Measurements from ENCODE around the gene QARS1.

Gene QARS1

GRCh38 chr3:49124203-49124602 is 19.6 kb upstream of the QARS1 start:
- Mint-ChIP-seq H3K36me3 (no peaks in the 10 kb centered on the region), H3K27me3 (no peaks in the 10 kb centered on the region), H3K27ac (no peak overlapping the region), H3K4me3 (no peak overlapping the region), H3K4me1 (ENCODE audit: low read depth) (peaks cover 8% of the 10 kb centered on the region), H3K9me3 (ENCODE audit: low read depth) (no peaks in the 10 kb centered on the region)

GRCh38 chr3:49123687-49124086 is 19.1 kb upstream of the QARS1 start:
- H3K27me3 Mint-ChIP-seq = no peaks in the 10 kb centered on the region
- H3K27ac Mint-ChIP-seq = no peak overlapping the region
- H3K9me3 Mint-ChIP-seq (ENCODE audit: low read depth) = no peaks in the 10 kb centered on the region
- no peak overlapping the region for H3K4me3 Mint-ChIP-seq
- peaks cover 11% of the 10 kb centered on the region for H3K4me1 Mint-ChIP-seq (ENCODE audit: low read depth)
- H3K36me3 Mint-ChIP-seq = no peaks in the 10 kb centered on the region

DNA sequence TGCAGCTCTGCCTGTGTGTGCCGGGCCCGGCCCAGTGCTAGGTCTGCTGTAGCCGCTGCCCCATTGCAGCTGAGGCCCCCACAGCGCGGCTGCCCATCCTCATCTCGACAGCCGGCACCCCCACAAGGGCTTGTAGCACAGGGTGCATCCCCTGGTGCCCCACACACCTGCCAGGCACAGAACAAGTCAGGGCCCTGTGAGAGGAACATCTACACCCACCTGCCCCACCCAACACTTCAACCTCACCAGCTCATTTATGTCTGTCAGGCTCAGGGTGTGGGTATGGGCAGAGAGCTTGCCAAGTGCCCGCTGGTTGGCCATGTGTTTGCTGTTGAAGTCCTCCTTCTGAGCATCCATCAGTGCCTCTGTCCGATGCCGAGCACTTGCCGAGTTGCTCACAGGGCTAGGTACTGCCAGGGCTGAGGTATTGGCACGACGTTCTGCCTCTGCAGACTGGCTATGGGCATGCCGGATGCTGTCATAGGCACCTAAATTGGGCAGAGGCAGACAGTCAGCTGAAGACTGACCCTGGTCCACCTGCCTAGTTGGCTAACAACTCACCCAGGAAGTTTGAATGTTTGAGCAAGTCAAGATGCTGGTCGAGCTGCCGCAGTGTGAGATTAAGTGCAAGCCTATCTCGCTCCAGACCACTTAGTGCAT is 18.5 kb upstream of the QARS1 start:
- Mint-ChIP-seq H3K9me3 (ENCODE audit: low read depth) (no peaks in the 10 kb centered on the region), H3K4me3 (no peak overlapping the region), H3K36me3 (no peaks in the 10 kb centered on the region), H3K27ac (no peak overlapping the region), H3K27me3 (no peaks in the 10 kb centered on the region), H3K4me1 (ENCODE audit: low read depth) (peaks cover 12% of the 10 kb centered on the region)

GRCh38 chr3:49122451-49122850 is 17.9 kb upstream of the QARS1 start:
- Mint-ChIP-seq H3K27ac (peak overlapping the region; percentile 87), H3K9me3 (ENCODE audit: low read depth) (no peaks in the 10 kb centered on the region), H3K4me3 (peak overlapping the region; percentile 59), H3K36me3 (no peaks in the 10 kb centered on the region), H3K27me3 (no peaks in the 10 kb centered on the region), H3K4me1 (ENCODE audit: low read depth) (peaks cover 17% of the 10 kb centered on the region)

GRCh38 chr3:49122022-49122421 is 17.5 kb upstream of the QARS1 start:
- no peaks in the 10 kb centered on the region for H3K9me3 Mint-ChIP-seq (ENCODE audit: low read depth)
- H3K27ac Mint-ChIP-seq = peak overlapping the region; percentile 87
- H3K4me1 Mint-ChIP-seq (ENCODE audit: low read depth) = peaks cover 19% of the 10 kb centered on the region
- no peaks in the 10 kb centered on the region for H3K27me3 Mint-ChIP-seq
- no peaks in the 10 kb centered on the region for H3K36me3 Mint-ChIP-seq
- peak overlapping the region; percentile 59 for H3K4me3 Mint-ChIP-seq

DNA sequence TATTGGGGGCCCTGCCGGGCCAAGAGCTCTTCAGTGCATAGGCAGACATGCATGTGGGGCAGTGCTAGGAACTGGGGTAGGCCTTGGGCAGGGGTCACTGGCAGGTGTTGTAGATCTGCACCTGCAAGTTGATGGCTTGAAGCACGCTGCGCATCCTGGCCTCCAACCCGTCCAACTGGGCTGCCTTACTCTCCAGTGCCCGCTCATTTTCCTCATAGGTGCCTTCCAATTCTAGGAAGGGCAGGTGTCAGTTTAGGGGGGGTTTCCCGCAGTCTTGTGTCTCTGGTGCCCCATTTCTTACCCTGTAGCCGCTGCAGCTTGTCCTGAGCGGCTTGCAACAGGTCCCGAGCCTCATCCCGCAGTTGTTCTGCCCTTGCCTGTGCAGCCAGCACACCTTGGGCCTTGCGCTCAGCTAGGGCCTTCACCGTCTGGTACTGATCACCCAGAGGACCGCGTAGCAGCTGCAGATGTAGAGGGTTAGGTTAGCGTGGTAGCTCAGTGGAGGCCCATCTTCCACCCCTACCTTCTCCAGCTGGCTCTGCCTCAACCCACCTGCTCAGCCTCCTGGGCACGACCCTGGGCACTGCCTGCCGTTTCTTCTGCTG is 16.7 kb upstream of the QARS1 start:
- H3K36me3 Mint-ChIP-seq = peaks cover 3% of the 10 kb centered on the region
- H3K27me3 Mint-ChIP-seq = no peaks in the 10 kb centered on the region
- peak overlapping the region; percentile 87 for H3K27ac Mint-ChIP-seq
- H3K4me3 Mint-ChIP-seq = peak overlapping the region; percentile 90
- no peaks in the 10 kb centered on the region for H3K9me3 Mint-ChIP-seq (ENCODE audit: low read depth)
- H3K4me1 Mint-ChIP-seq (ENCODE audit: low read depth) = peaks cover 19% of the 10 kb centered on the region

DNA sequence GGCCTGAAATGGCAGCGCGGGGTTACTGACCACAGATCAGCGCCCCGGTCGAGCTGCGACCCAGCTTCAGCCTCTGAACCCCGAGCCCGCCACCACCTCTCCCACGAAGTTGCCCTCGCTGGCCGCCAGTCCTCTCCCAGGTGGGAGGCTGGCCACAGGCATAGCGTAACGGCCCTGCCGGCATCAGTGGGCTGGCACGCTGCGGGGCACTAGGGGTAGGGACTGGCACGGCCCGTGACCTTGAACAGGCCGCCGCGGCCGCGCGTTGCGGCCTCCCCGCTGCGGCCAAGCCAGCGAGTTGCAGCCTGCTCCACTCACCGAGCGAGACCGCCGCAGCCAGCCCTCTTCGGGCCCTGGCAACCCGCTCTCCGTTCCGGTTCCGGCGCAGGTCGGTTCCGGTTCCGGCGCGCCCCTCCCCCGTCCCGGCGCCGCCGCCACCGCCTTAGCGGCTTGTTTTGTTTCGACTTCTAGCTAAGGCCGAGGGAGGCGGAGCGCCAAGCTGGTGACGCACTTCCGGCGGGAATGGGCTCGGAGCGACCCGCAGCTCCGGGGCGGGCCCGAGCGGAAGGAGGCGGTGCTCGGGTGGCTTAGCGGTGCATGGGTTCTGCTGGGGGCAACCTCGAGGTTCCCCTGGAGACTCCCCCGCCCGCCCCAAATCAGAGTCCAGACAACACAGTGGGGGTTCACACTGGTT is 16.0 kb upstream of the QARS1 start, which contains the start of gene USP19:
Gene USP19, minus strand, starts transcription at position 386 of the 694 bp plus-strand sequence. CDS start 1,678 bp downstream, outside the sequence.
- peak within 1 kb of the TSS; percentile 90 for H3K27ac Mint-ChIP-seq
- peaks cover 3% of the 10 kb centered on the region for H3K36me3 Mint-ChIP-seq
- peaks cover 19% of the 10 kb centered on the region for H3K4me1 Mint-ChIP-seq (ENCODE audit: low read depth)
- H3K4me3 Mint-ChIP-seq = peak within 1 kb of the TSS; percentile 90
- H3K27me3 Mint-ChIP-seq = no peaks in the 10 kb centered on the region
- no peaks in the 10 kb centered on the region for H3K9me3 Mint-ChIP-seq (ENCODE audit: low read depth)

DNA sequence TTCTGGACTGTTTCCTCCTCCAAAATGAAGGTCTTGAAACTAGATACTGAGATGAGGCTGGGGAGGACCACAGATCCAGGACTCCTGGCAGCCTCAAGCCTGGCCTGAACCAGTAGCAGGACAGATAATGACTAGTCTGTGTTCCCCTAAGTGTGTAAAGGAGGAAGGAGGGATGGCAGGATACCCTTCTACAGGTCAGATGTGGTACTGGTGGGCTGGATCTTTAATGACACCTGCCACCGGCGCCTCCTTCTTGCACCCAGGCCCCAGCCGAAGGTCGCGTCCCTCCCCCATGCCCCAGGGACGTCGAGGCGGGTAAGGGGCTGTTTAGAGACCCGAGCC is 15.5 kb upstream of the QARS1 start:
- H3K9me3 Mint-ChIP-seq (ENCODE audit: low read depth) = no peaks in the 10 kb centered on the region
- H3K4me3 Mint-ChIP-seq = peak overlapping the region; percentile 90
- H3K27me3 Mint-ChIP-seq = no peaks in the 10 kb centered on the region
- H3K4me1 Mint-ChIP-seq (ENCODE audit: low read depth) = peaks cover 19% of the 10 kb centered on the region
- H3K27ac Mint-ChIP-seq = peak overlapping the region; percentile 90
- H3K36me3 Mint-ChIP-seq = peaks cover 3% of the 10 kb centered on the region

GRCh38 chr3:49119439-49119838 is 14.9 kb upstream of the QARS1 start:
- Mint-ChIP-seq H3K4me3 (peak overlapping the region; percentile 90), H3K9me3 (ENCODE audit: low read depth) (no peaks in the 10 kb centered on the region), H3K27ac (peak overlapping the region; percentile 90), H3K4me1 (ENCODE audit: low read depth) (peaks cover 19% of the 10 kb centered on the region), H3K36me3 (peaks cover 3% of the 10 kb centered on the region), H3K27me3 (no peaks in the 10 kb centered on the region)

- H3K27me3 Mint-ChIP-seq = no peaks in the 10 kb centered on the region
- no peaks in the 10 kb centered on the region for H3K9me3 Mint-ChIP-seq (ENCODE audit: low read depth)
- H3K4me1 Mint-ChIP-seq (ENCODE audit: low read depth) = peaks cover 19% of the 10 kb centered on the region
- H3K4me3 Mint-ChIP-seq = peak overlapping the region; percentile 90
- H3K27ac Mint-ChIP-seq = no peak overlapping the region
- peaks cover 3% of the 10 kb centered on the region for H3K36me3 Mint-ChIP-seq
These were observed 14.5 kb upstream of the QARS1 start for GRCh38 chr3:49119036-49119435.

- H3K36me3 Mint-ChIP-seq = peaks cover 8% of the 10 kb centered on the region
- H3K27ac Mint-ChIP-seq = no peak overlapping the region
- H3K9me3 Mint-ChIP-seq (ENCODE audit: low read depth) = no peaks in the 10 kb centered on the region
- peaks cover under 1% of the 10 kb centered on the region for H3K4me1 Mint-ChIP-seq (ENCODE audit: low read depth)
- H3K27me3 Mint-ChIP-seq = no peaks in the 10 kb centered on the region
- no peak overlapping the region for H3K4me3 Mint-ChIP-seq
These were observed 7.7 kb upstream of the QARS1 start for GRCh38 chr3:49112262-49112661.

DNA sequence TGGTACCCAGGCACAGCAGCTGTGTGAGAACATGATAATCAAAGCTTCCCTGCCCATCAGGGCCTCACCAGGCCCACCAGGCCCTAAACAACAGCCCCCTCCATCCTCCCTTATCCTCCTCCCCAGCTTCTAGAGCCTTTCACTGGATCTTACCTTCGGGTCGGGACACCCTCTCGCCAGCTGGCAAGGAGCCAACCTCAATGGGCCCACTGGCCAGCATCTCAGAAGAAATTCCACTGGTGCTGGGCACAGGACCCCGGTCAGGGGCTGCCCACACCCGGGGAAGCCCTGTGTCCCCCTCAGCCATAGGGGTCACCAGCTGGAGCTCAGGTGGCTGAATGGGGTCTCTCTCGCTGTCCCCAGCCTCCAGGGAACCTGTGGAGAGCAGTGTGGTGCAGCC is 6.8 kb upstream of the QARS1 start:
- Mint-ChIP-seq H3K27ac (no peak overlapping the region), H3K36me3 (peaks cover 5% of the 10 kb centered on the region), H3K27me3 (no peaks in the 10 kb centered on the region), H3K9me3 (ENCODE audit: low read depth) (no peaks in the 10 kb centered on the region), H3K4me1 (ENCODE audit: low read depth) (peaks cover 1% of the 10 kb centered on the region), H3K4me3 (no peak overlapping the region)

DNA sequence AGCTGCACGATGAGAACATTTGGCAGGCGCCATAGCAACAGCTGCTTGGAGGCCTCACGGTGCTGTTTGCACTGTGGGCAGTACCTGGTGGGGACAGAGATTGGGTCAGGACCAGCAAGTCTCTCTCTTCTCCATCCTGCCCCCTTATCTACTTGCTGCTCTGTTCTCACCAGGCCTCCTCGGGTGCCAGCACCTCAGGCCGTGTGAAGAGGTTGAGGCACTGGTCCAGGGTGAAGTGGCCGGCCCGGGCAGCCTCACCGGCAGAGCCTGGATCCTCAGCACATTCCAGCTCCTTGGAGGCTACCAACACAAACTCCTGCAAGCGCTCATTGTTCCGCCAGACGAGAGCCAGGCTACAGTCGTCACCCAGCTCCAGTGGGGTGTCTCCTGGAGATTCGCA is 6.2 kb upstream of the QARS1 start:
- peaks cover 5% of the 10 kb centered on the region for H3K36me3 Mint-ChIP-seq
- H3K27me3 Mint-ChIP-seq = no peaks in the 10 kb centered on the region
- H3K9me3 Mint-ChIP-seq (ENCODE audit: low read depth) = no peaks in the 10 kb centered on the region
- H3K4me3 Mint-ChIP-seq = no peak overlapping the region
- peaks cover 3% of the 10 kb centered on the region for H3K4me1 Mint-ChIP-seq (ENCODE audit: low read depth)
- no peak overlapping the region for H3K27ac Mint-ChIP-seq

DNA sequence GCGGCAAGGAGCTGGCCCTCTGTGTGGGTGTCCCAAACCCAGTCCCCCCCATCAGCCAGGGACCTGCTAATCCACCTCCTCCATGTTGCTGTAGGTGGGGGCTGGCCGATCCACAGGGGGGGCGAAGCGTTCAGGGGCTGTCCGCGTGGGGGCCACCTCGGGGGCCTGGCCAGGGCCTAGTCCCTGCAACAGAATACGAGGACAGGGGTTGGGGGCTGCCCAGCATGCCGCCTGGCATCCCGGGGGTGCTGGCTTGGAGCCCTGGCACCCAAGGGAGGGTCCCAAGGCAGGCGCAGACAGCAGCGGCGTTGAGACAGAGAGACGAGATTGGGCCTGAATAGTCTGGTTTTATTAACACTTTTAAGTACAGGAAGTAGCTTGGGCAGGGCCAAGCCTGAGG is 3.8 kb upstream of the QARS1 start:
- H3K9me3 Mint-ChIP-seq (ENCODE audit: low read depth) = no peaks in the 10 kb centered on the region
- H3K27ac Mint-ChIP-seq = no peak overlapping the region
- H3K36me3 Mint-ChIP-seq = peaks cover 5% of the 10 kb centered on the region
- H3K4me3 Mint-ChIP-seq = no peak overlapping the region
- H3K4me1 Mint-ChIP-seq (ENCODE audit: low read depth) = peaks cover 22% of the 10 kb centered on the region
- H3K27me3 Mint-ChIP-seq = no peaks in the 10 kb centered on the region

DNA sequence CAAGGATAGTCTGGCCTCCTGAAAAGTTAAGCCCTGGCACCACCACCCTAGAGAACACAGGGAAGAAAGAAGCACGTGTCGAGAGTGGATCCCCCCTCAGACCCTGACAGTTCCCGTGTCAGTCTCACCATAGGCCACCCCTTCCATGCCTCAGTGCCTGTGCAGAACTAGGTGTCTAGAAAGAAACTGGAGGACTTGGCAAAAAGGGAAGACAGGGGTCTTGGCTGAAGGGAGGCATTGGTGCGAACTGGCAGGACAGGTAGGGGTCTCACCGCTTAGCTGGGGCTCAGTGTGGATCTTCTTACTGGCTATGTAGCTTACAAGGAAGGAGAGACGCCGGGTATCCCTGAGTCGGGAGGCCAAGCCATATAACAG is 518 bp downstream of the QARS1 start:
- Mint-ChIP-seq H3K27me3 (no peaks in the 10 kb centered on the region), H3K36me3 (no peaks in the 10 kb centered on the region), H3K27ac (peak overlapping the region; percentile 97), H3K4me3 (peak overlapping the region; percentile 96), H3K4me1 (ENCODE audit: low read depth) (peaks cover 26% of the 10 kb centered on the region), H3K9me3 (ENCODE audit: low read depth) (no peaks in the 10 kb centered on the region)

Data from activated naive CD8-positive, alpha-beta T cell (primary cell).